SK-N-SH treated with all-trans-retinoic acid at 6 μM for 48 hours (cell line): ENCODE data around the gene TRIOBP.

Experiments
- BACH2 ChIP-seq: fragments of 250-450 bp; sonication (Bioruptor Pico); IDR thresholded peaks from 2 replicates; pipeline ENCODE4 v1.9.0; 2021; ENCODE audit warnings: mild to moderate bottlenecking, borderline replicate concordance
- GLIS3 ChIP-seq: fragments of 250-450 bp; sonication (Bioruptor Pico); IDR thresholded peaks from 2 replicates; pipeline ENCODE4 v1.5.0; 2020; ENCODE audit warnings: mild to moderate bottlenecking, moderate library complexity
- SNAI2 ChIP-seq: fragments of 250-450 bp; sonication (Bioruptor Pico); IDR thresholded peaks from 2 replicates; pipeline ENCODE4 v1.5.0; 2020; ENCODE audit warnings: mild to moderate bottlenecking, moderate library complexity
- TCF4 ChIP-seq: fragments of 250-450 bp; sonication (Bioruptor Pico); IDR thresholded peaks from 2 replicates; pipeline ENCODE4 v1.8.0; 2021; ENCODE audit warnings: mild to moderate bottlenecking, moderate library complexity, borderline replicate concordance
- TOX ChIP-seq: fragments of 250-450 bp; sonication (Bioruptor Pico); IDR thresholded peaks from 2 replicates; pipeline ENCODE4 v1.8.0; 2021; ENCODE audit warnings: mild to moderate bottlenecking, moderate library complexity, borderline replicate concordance
- ZC3H10 ChIP-seq: fragments of 250-450 bp; sonication (Bioruptor Pico); IDR thresholded peaks from 2 replicates; pipeline ENCODE4 v1.5.1; 2021; ENCODE audit warnings: mild to moderate bottlenecking, moderate library complexity
- ZFP3 ChIP-seq: fragments of 250-450 bp; sonication (Bioruptor Pico); IDR thresholded peaks from 2 replicates; pipeline ENCODE4 v1.5.0; 2020; ENCODE audit warnings: mild to moderate bottlenecking, moderate library complexity
- ZFP30 ChIP-seq: fragments of 450-650 bp; formaldehyde crosslinking; IDR thresholded peaks from 2 replicates; pipeline ENCODE4 v1.5.0; 2022; ENCODE audit warnings: mild to moderate bottlenecking, moderate library complexity
- ZNF565 ChIP-seq: fragments of 450-650 bp; formaldehyde crosslinking; conservative IDR thresholded peaks from 2 replicates; pipeline ENCODE4 v1.5.0; 2020; ENCODE audit warnings: low read depth, mild to moderate bottlenecking, moderate library complexity
- ZNF70 ChIP-seq: fragments of 450-650 bp; formaldehyde crosslinking; IDR thresholded peaks from 2 replicates; pipeline ENCODE4 v1.5.0; 2020; ENCODE audit warnings: mild to moderate bottlenecking, moderate library complexity
- TF ChIP-seq, protein P1 (sequence below): fragments of 250-450 bp; sonication (Bioruptor Pico); IDR thresholded peaks from 2 replicates; pipeline ENCODE4 v1.5.0; 2020; ENCODE audit warnings: mild to moderate bottlenecking, moderate library complexity
- TF ChIP-seq, protein P2 (sequence below): fragments of 250-450 bp; sonication (Bioruptor Pico); IDR thresholded peaks from 2 replicates; pipeline ENCODE4 v1.5.1; 2020; ENCODE audit warnings: low read depth, mild to moderate bottlenecking, moderate library complexity
- TF ChIP-seq, protein P3 (sequence below): fragments of 250-450 bp; sonication (Bioruptor Pico); IDR thresholded peaks from 2 replicates; pipeline ENCODE4 v1.8.0; 2020; ENCODE audit warnings: mild to moderate bottlenecking, moderate library complexity, borderline replicate concordance
- TF ChIP-seq, protein P4 (sequence below): fragments of 250-450 bp; sonication (Bioruptor Pico); IDR thresholded peaks from 2 replicates; pipeline ENCODE4 v1.8.0; 2021; ENCODE audit warnings: low read depth, mild to moderate bottlenecking, moderate library complexity, borderline replicate concordance

DNA sequence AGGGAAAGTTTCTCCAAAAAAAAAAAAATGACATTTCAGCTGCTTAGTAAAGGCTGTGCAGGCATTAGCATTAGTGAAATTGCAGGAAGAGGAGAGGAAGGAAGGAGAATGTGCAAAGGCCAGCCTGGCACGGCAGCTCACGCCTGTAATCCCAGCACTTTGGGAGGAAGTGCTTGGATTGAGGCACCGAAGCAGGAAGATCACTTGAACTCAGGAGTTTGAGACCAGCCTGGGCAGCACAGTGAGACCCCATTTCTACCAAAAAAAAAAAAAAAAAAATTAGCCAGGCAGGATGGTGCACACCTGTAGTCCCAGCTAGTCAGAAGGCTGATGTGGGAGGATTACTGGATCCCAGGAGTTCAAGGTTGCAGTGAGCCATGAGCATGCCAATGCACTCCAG lies 7.8 kb downstream of the TRIOBP start:
- TF ChIP-seq ZFP3 (CRISPR knock-in tag) (no peak), ZC3H10 (CRISPR knock-in tag) (no peak), SNAI2 (CRISPR knock-in tag) (no peak), TCF4 (CRISPR knock-in tag) (no peak), GLIS3 (no peak), ZFP30 (CRISPR knock-in tag) (no peak), ZNF565 (no peak), TOX (no peak), ZNF70 (CRISPR knock-in tag) (no peak), BACH2 (CRISPR knock-in tag) (no peak)
- TF ChIP-seq, protein P1, sequence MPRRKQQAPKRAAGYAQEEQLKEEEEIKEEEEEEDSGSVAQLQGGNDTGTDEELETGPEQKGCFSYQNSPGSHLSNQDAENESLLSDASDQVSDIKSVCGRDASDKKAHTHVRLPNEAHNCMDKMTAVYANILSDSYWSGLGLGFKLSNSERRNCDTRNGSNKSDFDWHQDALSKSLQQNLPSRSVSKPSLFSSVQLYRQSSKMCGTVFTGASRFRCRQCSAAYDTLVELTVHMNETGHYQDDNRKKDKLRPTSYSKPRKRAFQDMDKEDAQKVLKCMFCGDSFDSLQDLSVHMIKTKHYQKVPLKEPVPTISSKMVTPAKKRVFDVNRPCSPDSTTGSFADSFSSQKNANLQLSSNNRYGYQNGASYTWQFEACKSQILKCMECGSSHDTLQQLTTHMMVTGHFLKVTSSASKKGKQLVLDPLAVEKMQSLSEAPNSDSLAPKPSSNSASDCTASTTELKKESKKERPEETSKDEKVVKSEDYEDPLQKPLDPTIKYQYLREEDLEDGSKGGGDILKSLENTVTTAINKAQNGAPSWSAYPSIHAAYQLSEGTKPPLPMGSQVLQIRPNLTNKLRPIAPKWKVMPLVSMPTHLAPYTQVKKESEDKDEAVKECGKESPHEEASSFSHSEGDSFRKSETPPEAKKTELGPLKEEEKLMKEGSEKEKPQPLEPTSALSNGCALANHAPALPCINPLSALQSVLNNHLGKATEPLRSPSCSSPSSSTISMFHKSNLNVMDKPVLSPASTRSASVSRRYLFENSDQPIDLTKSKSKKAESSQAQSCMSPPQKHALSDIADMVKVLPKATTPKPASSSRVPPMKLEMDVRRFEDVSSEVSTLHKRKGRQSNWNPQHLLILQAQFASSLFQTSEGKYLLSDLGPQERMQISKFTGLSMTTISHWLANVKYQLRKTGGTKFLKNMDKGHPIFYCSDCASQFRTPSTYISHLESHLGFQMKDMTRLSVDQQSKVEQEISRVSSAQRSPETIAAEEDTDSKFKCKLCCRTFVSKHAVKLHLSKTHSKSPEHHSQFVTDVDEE (CRISPR knock-in tag), result no peak
- TF ChIP-seq, protein P2, sequence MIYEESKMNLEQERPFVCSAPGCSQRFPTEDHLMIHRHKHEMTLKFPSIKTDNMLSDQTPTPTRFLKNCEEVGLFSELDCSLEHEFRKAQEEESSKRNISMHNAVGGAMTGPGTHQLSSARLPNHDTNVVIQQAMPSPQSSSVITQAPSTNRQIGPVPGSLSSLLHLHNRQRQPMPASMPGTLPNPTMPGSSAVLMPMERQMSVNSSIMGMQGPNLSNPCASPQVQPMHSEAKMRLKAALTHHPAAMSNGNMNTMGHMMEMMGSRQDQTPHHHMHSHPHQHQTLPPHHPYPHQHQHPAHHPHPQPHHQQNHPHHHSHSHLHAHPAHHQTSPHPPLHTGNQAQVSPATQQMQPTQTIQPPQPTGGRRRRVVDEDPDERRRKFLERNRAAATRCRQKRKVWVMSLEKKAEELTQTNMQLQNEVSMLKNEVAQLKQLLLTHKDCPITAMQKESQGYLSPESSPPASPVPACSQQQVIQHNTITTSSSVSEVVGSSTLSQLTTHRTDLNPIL, result no peak
- TF ChIP-seq, protein P3, sequence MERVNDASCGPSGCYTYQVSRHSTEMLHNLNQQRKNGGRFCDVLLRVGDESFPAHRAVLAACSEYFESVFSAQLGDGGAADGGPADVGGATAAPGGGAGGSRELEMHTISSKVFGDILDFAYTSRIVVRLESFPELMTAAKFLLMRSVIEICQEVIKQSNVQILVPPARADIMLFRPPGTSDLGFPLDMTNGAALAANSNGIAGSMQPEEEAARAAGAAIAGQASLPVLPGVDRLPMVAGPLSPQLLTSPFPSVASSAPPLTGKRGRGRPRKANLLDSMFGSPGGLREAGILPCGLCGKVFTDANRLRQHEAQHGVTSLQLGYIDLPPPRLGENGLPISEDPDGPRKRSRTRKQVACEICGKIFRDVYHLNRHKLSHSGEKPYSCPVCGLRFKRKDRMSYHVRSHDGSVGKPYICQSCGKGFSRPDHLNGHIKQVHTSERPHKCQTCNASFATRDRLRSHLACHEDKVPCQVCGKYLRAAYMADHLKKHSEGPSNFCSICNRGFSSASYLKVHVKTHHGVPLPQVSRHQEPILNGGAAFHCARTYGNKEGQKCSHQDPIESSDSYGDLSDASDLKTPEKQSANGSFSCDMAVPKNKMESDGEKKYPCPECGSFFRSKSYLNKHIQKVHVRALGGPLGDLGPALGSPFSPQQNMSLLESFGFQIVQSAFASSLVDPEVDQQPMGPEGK (CRISPR knock-in tag), result no peak
- TF ChIP-seq, protein P4, sequence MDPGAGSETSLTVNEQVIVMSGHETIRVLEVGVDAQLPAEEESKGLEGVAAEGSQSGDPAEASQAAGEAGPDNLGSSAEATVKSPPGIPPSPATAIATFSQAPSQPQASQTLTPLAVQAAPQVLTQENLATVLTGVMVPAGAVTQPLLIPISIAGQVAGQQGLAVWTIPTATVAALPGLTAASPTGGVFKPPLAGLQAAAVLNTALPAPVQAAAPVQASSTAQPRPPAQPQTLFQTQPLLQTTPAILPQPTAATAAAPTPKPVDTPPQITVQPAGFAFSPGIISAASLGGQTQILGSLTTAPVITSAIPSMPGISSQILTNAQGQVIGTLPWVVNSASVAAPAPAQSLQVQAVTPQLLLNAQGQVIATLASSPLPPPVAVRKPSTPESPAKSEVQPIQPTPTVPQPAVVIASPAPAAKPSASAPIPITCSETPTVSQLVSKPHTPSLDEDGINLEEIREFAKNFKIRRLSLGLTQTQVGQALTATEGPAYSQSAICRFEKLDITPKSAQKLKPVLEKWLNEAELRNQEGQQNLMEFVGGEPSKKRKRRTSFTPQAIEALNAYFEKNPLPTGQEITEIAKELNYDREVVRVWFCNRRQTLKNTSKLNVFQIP, result no peak
